HG03442 (cell line): Measurements from ENCODE around the gene BACH1.

ENCODE experiments used
- ATAC-seq: cut with Tn5 transposase; IDR thresholded peaks from one replicate; pipeline ENCODE4 v1.9.1; 2021; ENCODE audit warnings: mild to moderate bottlenecking, moderate library complexity; ENCODE audit not compliant: unreplicated experiment

Gene BACH1

DNA sequence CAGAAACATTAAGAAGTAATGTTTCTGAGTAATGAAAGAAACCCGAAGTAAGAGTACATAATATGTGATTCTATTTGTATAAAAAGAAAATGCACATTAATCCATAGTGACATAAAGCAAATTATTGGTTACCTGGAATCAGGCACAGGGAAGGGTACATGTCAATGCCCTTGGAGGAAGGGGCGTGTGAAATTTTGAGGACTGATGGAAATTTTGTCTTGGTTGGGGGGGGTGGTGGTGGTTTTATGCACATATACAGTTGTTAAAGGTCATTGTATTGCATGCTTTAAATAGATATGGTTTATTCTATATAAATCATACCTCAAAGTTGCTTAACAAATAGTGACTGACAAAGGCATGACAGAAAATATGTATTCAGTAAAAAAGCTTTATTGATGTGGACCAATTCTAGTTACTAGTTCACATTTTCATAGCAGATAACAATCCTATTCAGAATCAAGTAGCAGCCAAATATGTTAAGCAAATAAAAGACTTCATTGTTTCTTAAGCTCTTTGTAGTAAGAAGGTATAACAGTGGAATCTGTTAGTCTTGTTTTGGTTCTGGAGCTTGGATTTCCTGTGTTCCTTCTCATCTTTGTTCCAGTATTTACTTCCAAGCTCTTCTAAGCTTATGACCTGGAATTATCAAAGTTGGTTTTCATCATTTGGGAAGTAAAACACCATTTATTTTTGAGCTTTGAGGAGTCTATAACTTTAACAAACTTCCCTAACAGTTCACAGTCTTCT lies 15.1 kb downstream of the BACH1 start:
- ATAC-seq: no peak

DNA sequence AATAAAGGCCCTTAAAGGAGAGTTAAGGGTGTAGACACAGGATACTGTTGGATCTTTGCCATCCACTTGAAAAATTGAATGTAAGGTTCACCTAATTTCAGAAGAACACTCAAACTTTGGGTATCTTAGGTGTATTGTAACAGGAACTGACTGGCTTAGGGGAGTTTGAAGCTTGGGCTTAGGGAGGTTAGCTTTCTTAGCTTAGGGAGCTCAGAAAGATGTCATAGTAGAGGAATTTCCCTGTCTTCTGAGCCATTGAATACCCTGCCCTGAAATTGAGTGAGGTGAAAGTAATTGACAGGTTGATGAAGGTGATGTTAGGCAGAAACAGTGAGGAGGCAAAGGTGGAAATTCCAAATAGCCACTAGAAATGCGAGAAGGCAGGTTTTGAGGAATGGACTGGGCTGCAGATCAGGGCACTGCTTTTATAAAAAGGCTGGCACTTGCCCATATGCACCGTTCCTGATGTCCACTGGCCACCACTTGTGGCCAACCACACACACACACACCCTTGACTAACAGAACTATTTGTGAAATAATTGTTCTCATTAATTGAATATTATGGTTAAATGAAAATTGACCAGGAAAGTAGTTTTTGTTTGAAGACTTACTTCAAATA lies 16.5 kb downstream of the BACH1 start:
- ATAC-seq: no peak

DNA sequence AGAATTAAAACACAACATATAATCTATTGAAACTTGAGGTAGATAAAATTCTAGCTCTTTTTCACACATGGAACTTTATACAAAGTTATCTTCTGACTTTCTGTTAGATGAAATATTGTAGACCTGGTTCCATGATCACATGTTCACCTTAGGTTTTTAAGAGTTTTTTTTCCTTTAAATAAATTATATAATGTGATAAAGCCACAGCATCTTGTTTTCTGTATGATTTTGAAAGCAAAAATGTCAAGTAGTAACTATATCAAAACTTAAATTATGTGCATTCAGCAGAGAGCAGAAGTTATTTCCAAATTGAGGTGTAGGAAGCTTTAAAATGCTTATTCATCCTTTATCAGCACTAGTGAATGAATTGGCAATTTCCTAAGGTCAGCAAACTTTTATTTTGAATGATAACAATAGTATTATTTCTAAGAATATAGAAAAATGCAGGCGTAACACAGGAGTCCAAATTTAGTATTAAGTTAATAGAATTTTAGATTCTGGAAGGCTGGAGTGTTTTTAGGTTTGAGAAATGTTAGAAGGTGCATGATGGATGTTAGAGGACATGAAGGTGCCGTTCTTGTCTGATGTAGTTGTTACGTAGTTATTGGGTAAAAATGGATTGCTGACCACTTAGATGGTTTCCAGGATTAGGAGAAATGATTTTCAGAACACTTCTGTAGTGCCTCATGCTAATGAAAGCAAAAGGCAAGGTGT lies 17.5 kb downstream of the BACH1 start:
- no peak for ATAC-seq

DNA sequence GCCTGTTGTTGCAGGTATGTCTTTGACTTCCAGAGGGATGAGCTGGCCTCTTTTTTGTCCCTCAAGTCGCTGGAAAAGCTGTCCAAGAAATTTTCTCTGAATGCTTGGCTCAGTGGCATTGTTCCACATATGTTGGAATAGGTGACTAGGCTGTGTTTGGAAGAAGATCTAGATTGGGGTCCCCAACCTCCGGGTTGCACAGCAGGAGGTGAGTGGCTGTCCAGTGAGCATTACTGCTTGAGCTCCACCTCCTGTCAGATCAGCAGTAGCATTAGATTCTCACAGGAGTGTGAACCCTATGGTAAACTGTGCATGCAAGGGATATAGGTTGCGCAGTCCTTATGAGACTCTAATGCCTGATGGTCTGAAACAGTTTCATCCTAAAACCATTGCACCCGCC lies 18.1 kb downstream of the BACH1 start:
- ATAC-seq: no peak

DNA sequence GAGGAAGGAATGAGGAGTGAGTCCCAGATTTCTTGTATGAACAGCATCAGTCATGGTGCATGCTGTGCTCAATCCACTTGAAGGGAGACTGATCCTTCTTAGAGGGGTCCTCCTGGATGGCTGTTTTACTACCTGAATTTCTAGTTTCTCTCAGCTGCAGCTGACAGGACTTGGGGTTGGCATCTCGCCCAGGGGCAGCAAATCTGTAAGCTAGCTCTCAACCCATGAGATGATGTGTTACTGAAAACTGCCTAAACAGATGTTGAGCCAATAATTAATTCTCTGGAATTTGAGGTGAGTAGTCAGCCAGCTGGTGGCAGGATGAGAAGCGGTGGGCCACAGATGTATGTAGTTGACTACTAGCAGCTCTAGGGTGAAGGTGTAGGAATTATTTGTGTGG lies 19.6 kb downstream of the BACH1 start:
- no peak for ATAC-seq

DNA sequence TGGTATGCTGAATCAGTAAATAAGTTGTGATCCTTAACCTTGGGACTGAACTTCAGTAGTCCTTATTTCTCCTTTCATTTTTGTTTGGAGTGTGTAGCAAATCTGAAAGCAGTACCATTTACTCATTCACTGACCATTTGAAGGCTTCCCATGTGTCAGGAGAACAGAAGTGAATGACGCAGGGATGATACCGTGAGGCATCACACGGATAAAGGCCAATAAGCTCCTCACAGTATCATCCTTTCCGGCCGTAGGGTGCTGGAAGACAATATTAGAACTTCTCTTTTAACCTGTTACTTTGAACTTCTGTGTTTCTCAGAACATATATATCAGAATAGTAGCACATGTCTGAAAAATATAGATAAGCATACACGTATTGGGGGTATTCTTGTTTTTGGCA lies 21.3 kb downstream of the BACH1 start:
- no peak for ATAC-seq

DNA sequence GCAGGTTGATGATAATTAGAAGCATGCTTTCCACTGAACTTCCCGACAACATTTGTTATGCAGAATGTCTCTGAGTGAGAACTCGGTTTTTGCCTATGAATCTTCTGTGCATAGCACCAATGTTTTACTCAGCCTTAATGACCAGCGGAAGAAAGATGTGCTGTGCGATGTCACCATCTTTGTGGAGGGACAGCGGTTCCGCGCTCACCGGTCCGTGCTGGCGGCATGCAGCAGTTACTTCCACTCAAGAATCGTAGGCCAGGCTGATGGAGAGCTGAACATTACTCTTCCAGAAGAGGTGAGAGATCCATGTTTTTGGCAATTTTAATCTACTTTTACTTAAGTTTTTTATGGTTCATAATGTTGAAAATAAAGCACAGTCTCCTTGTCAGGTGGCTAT lies 22.5 kb downstream of the BACH1 start:
- ATAC-seq: no peak

DNA sequence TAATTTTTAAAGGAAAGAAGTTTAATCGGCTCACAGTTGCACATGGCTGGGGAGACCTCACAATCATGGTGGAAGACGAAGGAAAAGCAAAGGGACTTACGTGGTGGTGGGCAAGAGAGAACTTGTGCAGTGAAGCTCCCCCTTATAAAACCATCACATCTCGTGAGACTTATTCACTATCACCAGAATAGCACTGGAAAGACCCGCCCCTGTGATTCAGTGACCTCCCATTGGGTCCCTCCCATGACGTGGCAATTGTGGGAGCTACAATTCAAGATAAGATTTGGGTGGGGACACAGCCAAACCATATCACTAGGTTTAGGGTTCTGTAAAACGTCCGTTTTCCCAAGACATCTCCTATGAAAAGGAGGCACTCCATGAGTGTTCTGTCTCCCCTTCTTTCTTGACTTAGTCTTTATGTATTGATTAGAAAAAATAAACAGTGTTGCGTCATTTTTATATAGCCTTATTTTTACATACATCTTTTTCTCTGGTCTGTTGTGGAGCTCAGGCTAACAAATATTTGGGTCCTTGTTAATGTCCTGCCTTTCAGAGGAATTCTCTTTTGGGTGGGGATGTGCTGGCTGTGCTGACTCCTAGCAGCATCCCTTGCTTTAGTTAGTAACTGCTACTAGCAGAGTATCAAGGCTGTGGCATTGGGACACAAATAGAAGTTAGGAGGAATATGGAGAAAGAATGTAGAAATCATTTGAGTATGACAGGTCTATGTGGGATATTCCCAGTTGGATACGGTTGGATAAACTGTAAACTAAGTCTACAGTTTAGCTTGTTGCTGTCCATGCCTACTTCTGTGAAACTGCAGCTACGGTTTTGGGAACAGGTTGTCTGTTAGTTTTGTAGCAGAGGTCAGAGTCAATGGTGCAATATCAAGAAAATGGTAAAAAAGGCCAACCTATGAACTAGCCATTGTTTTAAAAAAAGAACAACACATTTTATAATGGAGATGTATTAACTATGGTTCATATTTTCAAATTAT lies 23.5 kb downstream of the BACH1 start:
- ATAC-seq: no peak

DNA sequence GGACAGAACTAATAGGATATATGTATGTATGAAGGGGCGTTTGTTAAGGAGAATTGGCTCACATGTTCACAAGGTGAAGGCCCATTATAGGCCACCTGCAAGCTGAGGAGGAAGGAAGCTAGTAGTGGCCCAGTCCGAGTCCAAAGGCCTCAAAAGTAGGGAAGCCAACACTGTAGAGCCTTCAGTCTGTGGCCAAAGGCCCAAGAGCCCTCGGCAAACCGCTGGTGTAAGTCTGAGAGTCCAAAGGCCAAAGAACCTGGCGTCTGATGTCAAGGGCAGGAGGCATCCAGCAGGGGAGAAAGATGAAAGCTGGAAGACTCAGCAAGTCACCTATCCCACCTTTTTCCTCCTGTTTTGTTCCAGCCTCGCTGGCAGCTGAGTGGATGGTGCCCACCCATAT lies 24.5 kb downstream of the BACH1 start:
- ATAC-seq: no peak

DNA sequence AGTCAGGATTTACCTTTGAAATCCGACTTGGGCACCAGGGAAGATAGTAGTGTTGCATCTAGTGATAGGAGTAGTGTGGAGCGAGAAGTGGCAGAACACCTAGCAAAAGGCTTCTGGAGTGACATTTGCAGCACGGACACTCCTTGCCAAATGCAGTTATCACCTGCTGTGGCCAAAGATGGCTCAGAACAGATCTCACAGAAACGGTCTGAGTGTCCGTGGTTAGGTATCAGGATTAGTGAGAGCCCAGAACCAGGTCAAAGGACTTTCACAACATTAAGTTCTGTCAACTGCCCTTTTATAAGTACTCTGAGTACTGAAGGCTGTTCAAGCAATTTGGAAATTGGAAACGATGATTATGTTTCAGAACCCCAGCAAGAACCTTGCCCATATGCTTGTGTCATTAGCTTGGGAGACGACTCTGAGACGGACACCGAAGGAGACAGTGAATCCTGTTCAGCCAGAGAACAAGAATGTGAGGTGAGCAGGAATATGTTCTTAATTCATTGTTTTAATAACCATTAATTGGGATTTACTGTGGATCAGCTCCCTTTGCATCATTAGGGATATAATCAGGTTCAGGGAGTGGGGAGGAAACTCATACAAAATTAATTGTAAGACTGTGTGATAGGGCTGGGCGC lies 28.3 kb downstream of the BACH1 start:
- no peak for ATAC-seq

DNA sequence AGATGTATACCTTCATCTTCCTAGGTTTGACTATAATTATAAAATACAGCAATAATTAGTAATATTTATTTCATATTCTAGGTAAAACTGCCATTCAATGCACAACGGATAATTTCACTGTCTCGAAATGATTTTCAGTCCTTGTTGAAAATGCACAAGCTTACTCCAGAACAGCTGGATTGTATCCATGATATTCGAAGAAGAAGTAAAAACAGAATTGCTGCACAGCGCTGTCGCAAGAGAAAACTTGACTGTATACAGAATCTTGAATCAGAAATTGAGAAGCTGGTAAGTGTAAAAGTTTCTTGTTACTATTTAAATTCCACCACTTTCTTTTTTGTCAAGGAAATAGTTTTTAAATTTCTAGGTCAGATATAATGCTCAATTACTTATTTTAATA lies 30.7 kb downstream of the BACH1 start:
- ATAC-seq: no peak

DNA sequence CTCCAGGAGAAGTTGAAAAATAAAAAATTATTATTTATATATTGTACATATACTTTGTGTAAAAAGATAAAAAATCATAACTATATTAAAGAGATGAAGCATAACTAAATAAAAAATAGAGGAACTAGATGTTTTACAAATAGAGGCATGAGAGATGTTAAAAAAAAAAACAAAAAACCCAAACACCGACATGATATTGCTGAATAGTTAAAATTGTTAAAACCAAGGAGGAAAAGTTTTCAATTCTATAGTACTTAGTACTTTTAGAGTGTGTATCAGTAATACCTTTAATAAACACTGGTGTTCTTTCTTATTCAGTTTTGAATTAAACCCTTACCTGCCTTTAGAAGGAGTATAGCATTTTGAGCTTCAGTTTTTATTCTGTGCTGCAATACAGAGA lies 32.1 kb downstream of the BACH1 start:
- no peak for ATAC-seq

DNA sequence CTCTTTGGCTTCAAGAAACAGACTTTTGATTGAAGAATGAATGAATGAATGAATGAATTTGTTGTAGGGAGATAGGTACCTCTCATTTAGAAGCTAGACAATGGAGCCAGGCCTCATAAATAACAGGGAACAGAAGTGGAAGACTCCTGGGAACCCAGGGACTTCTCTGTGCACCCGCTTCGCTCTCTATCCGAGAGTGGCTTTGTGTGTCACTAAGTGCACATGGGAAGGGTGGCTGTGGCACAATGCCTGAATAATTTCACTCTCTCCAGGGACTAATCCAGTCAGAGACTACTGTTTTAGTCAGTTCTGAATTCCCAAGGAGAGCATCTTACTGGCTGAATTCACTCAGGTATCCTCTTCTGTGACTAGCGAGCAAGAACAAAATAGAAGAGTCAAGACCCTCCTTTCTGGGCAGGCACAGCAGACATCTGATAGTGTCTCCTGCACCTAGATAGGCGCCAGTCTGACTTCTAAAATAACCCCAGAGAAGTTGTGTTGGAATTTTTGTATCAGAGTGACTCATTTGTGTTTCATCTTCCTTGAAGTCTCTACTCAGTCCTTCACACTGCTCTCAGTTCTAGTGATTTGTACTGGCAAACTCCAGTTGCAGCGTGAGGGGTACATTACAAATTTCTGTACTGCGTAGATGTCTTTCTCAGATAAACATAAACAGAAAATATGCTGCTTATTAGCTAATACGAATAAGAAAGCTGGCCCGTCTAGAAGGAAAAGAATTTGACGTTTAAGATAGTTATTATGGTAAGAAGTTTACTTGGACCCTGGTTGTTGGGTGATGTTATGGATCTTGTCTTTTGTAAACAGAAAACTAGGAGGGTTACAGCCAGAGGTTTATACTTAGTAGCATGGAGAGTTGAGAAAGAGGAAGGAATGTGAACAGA lies 34.0 kb downstream of the BACH1 start:
- ATAC-seq: no peak

DNA sequence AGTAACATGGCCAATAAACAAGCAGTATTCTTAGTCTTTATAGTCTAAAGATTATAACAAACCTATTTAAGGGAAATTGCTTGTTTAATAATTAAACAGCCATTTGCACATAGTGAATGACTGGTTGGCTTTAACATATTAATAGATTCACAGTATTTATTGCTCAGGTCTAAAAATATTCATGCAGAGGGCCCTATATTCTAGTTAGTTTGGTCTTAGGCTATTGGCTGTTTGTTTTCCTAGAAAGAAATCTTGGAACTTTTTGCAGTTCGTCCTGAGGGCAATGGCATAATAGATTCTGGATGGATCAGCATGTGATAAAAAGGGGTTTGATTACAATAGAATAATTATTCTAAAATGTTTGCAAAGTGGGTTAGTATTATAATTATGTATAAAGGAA lies 34.7 kb downstream of the BACH1 start:
- no peak for ATAC-seq

DNA sequence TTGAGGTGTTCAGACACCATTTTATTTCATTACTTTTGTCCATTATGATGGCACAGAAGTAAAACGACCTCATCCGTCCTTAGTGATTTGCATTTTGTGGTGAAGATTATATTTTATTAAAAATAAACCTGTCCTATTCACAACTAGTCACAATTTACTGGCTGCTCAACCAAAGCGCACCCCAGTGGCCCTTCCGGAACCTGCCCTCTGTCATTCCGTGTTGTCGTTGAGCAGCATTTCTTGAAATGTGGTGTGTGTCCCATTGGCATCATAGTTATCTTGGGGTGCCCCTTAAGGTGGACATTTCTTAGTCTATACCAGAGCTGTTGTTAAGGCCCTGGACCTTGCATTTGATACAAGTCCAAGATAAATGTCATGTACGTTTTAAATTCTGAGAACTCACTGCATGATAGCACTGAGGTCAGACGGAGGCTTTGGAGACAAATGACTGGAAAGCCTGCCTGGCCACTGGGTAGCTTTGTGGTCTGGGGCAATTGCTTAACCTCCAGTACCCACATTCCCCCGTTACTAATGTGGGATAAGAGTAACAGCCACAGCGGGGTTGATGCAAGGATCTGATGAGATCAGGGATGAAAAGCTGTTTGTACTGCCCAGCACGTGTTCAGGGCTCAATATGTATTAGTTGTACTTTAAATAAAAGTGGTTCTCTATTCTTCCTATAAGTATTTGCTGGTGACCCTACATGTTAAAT lies 36.2 kb downstream of the BACH1 start:
- ATAC-seq: no peak

DNA sequence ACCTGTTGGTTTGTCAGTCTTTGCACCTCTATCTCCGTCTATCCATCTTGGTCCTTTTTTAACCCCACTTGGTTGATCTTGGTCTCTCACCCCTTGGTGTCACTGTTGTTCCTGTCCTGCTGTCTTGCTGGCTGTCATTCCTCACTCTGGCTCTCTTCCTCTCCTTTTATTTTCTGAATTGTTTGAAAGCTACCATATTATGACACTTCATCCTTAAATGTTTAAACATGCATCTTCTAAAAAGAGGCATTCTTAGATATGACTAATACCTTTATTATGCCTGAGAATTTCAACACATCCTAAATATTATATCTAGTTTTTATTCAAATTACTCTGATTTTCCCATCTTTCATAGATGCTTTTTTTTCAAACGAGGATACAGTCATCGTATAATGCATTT lies 37.0 kb downstream of the BACH1 start:
- ATAC-seq: no peak

DNA sequence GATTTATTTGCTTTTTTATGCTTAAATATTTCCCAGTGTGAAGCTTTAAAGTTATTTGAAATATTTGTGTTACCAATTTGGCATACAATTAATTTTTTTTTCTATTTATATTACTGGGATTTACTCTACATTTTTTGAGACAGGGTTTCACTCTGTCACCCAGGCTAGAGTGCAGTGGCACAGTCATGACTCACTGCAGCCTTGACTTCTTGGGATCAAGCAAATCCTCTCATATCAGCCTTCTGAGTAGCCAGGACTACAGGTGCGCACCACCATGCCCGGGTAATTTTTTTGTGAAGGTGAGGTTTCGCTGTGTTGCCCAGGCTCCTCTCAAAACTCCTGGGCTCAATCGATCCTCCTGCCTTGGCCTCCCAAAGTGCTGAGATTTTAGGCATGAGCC lies 39.5 kb downstream of the BACH1 start:
- ATAC-seq: no peak

DNA sequence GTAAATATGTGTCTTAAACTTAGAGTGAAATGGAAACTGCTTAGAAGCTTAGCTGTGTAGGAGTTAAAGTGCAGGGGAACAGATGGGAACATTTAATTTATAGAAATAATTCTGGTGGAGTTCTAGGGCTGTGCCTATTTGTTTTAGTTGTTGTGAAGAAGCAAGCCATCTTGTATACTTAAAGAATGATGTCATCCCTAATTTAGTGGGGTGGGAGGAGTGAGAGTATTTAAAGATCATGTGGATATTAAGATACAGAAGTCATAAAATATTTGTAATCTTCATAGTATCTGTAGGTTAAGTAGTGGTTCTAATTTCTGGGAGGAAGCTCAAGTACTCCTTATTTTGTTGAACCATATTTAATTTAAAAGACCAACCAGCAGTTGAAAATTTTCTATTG lies 41.5 kb downstream of the BACH1 start:
- ATAC-seq: no peak

DNA sequence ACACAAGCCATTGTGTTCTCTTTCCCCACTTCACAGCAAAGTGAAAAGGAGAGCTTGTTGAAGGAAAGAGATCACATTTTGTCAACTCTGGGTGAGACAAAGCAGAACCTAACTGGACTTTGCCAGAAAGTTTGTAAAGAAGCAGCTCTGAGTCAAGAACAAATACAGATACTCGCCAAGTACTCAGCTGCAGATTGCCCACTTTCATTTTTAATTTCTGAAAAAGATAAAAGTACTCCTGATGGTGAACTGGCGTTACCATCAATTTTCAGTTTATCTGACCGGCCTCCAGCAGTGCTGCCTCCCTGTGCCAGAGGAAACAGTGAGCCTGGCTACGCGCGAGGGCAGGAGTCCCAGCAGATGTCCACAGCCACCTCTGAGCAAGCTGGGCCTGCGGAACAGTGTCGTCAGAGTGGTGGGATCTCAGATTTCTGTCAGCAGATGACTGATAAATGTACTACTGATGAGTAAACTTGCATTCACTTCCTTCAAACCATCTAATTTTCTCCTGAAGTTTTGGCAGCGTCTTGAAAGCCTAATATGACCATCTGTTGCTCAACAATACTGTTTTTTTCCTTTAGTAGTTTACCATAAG lies 43.7 kb downstream of the BACH1 start:
- ATAC-seq: peak; percentile 86
